ENCODE results near the gene MED16.

MED16 gene

GRCh38 chr19:887599-887998, 5.4 kb downstream of the MED16 start:
- 91% methylated on average over 10 of the region's 10 CpGs for WGBS
- no peak overlapping the region for H2BK15ac ChIP-seq (ENCODE audit: low read depth, poor library complexity, severe bottlenecking)
- H3K18ac ChIP-seq (ENCODE audit: low read depth in 1 of 2, low read length in 2 of 2): no peak overlapping the region
- no peak for DNase-seq
- H2BK5ac ChIP-seq (ENCODE audit: low read depth, low read length, poor library complexity, severe bottlenecking): no peak overlapping the region
- H3K4me1 ChIP-seq (ENCODE audit: control insufficient read depth, insufficient read depth, low read depth, low read length): peaks cover 20% of the 10 kb centered on the region
- peaks cover 56 to 79% of the 10 kb centered on the region in 2 experiments for H3K36me3 ChIP-seq (ENCODE audit: control insufficient read depth in 1 of 2, insufficient read depth in 2 of 2, low read depth in 1 of 2, low read length in 2 of 2)
- no peaks in the 10 kb centered on the region for H3K9me3 ChIP-seq (ENCODE audit: control insufficient read depth, low read length)
- no peak overlapping the region for H3K27ac ChIP-seq (ENCODE audit: low read length, poor library complexity, severe bottlenecking)
- H3K14ac ChIP-seq (ENCODE audit: low read length in 2 of 2): no peak overlapping the region
- H2BK12ac ChIP-seq (ENCODE audit: low read length in 2 of 2): no peak overlapping the region
- no peak overlapping the region for H2AFZ ChIP-seq (ENCODE audit: low read depth, low read length)
- H3K4me3 ChIP-seq (ENCODE audit: insufficient read depth in 1 of 2, low read depth in 1 of 2, low read length in 2 of 2): no peak overlapping the region
- H3K4ac ChIP-seq (ENCODE audit: low read depth in 1 of 2, low read length in 2 of 2): no peak overlapping the region
- no peak overlapping the region for H2BK120ac ChIP-seq (ENCODE audit: low read depth, low read length)
- no peak overlapping the region for H3K9ac ChIP-seq (ENCODE audit: low read length)
- H4K91ac ChIP-seq (ENCODE audit: low read length): no peak overlapping the region
- H4K8ac ChIP-seq (ENCODE audit: low read length): no peak overlapping the region
- no peak overlapping the region for H2AK5ac ChIP-seq (ENCODE audit: low read length, severe bottlenecking)
- H3K4me2 ChIP-seq (ENCODE audit: low read length, poor library complexity, severe bottlenecking): no peak overlapping the region
- peaks cover 51% of the 10 kb centered on the region for H3K79me1 ChIP-seq (replicated peaks; ENCODE audit: low read length, poor library complexity, severe bottlenecking)
- no peak overlapping the region for H3K23ac ChIP-seq (ENCODE audit: low read length in 2 of 2)
- no peaks in the 10 kb centered on the region for H3K27me3 ChIP-seq (ENCODE audit: control insufficient read depth in 1 of 2, insufficient read depth in 1 of 2, low read length in 2 of 2)

GRCh38 chr19:887072-887471, 5.9 kb downstream of the MED16 start:
- peaks cover 18% of the 10 kb centered on the region for H3K4me1 ChIP-seq (ENCODE audit: control insufficient read depth, insufficient read depth, low read depth, low read length)
- H4K91ac ChIP-seq (ENCODE audit: low read length): no peak overlapping the region
- no peak overlapping the region for H3K4me3 ChIP-seq (ENCODE audit: insufficient read depth in 1 of 2, low read depth in 1 of 2, low read length in 2 of 2)
- H2AK5ac ChIP-seq (ENCODE audit: low read length, severe bottlenecking): no peak overlapping the region
- no peak overlapping the region for H2BK15ac ChIP-seq (ENCODE audit: low read depth, poor library complexity, severe bottlenecking)
- no peak overlapping the region for H3K23ac ChIP-seq (ENCODE audit: low read length in 2 of 2)
- H3K27ac ChIP-seq (ENCODE audit: low read length, poor library complexity, severe bottlenecking): no peak overlapping the region
- H3K27me3 ChIP-seq (ENCODE audit: control insufficient read depth in 1 of 2, insufficient read depth in 1 of 2, low read length in 2 of 2): no peaks in the 10 kb centered on the region
- peaks cover 54% of the 10 kb centered on the region for H3K79me1 ChIP-seq (replicated peaks; ENCODE audit: low read length, poor library complexity, severe bottlenecking)
- H3K14ac ChIP-seq (ENCODE audit: low read length in 2 of 2): no peak overlapping the region
- H2BK12ac ChIP-seq (ENCODE audit: low read length in 2 of 2): no peak overlapping the region
- H3K4ac ChIP-seq (ENCODE audit: low read depth in 1 of 2, low read length in 2 of 2): no peak overlapping the region
- H2BK5ac ChIP-seq (ENCODE audit: low read depth, low read length, poor library complexity, severe bottlenecking): no peak overlapping the region
- H2BK120ac ChIP-seq (ENCODE audit: low read depth, low read length): no peak overlapping the region
- no peak overlapping the region for H3K4me2 ChIP-seq (ENCODE audit: low read length, poor library complexity, severe bottlenecking)
- H3K18ac ChIP-seq (ENCODE audit: low read depth in 1 of 2, low read length in 2 of 2): no peak overlapping the region
- WGBS: 78% methylated on average over 14 of the region's 16 CpGs
- no peak overlapping the region for H2AFZ ChIP-seq (ENCODE audit: low read depth, low read length)
- peaks cover 61 to 84% of the 10 kb centered on the region in 2 experiments for H3K36me3 ChIP-seq (ENCODE audit: control insufficient read depth in 1 of 2, insufficient read depth in 2 of 2, low read depth in 1 of 2, low read length in 2 of 2)
- H3K9ac ChIP-seq (ENCODE audit: low read length): no peak overlapping the region
- no peaks in the 10 kb centered on the region for H3K9me3 ChIP-seq (ENCODE audit: control insufficient read depth, low read length)
- peak; percentile 76 for DNase-seq
- no peak overlapping the region for H4K8ac ChIP-seq (ENCODE audit: low read length)

GRCh38 chr19:885536-886224, 7.3 kb downstream of the MED16 start:
- no peak overlapping the region for H4K91ac ChIP-seq (ENCODE audit: low read length)
- H2BK15ac ChIP-seq (ENCODE audit: low read depth, poor library complexity, severe bottlenecking): no peak overlapping the region
- H3K36me3 ChIP-seq (ENCODE audit: control insufficient read depth in 1 of 2, insufficient read depth in 2 of 2, low read depth in 1 of 2, low read length in 2 of 2): peaks cover 74 to 91% of the 10 kb centered on the region in 2 experiments
- no peak overlapping the region for H4K8ac ChIP-seq (ENCODE audit: low read length)
- H3K14ac ChIP-seq (ENCODE audit: low read length in 2 of 2): no peak overlapping the region
- H2BK120ac ChIP-seq (ENCODE audit: low read depth, low read length): no peak overlapping the region
- H2AK5ac ChIP-seq (ENCODE audit: low read length, severe bottlenecking): no peak overlapping the region
- no peak overlapping the region for H3K27ac ChIP-seq (ENCODE audit: low read length, poor library complexity, severe bottlenecking)
- peaks cover 56% of the 10 kb centered on the region for H3K79me1 ChIP-seq (replicated peaks; ENCODE audit: low read length, poor library complexity, severe bottlenecking)
- H3K4me1 ChIP-seq (ENCODE audit: control insufficient read depth, insufficient read depth, low read depth, low read length): peaks cover 15% of the 10 kb centered on the region
- no peak overlapping the region for H2BK12ac ChIP-seq (ENCODE audit: low read length in 2 of 2)
- 98% methylated on average over 63 of the region's 64 CpGs for WGBS
- H2AFZ ChIP-seq (ENCODE audit: low read depth, low read length): no peak overlapping the region
- no peak overlapping the region for H3K4me2 ChIP-seq (ENCODE audit: low read length, poor library complexity, severe bottlenecking)
- H3K4me3 ChIP-seq (ENCODE audit: insufficient read depth in 1 of 2, low read depth in 1 of 2, low read length in 2 of 2): no peak overlapping the region
- no peak overlapping the region for H3K9ac ChIP-seq (ENCODE audit: low read length)
- H3K27me3 ChIP-seq (ENCODE audit: control insufficient read depth in 1 of 2, insufficient read depth in 1 of 2, low read length in 2 of 2): no peaks in the 10 kb centered on the region
- no peaks in the 10 kb centered on the region for H3K9me3 ChIP-seq (ENCODE audit: control insufficient read depth, low read length)
- H3K23ac ChIP-seq (ENCODE audit: low read length in 2 of 2): no peak overlapping the region
- H3K18ac ChIP-seq (ENCODE audit: low read depth in 1 of 2, low read length in 2 of 2): no peak overlapping the region
- DNase-seq: no peak
- no peak overlapping the region for H2BK5ac ChIP-seq (ENCODE audit: low read depth, low read length, poor library complexity, severe bottlenecking)
- no peak overlapping the region for H3K4ac ChIP-seq (ENCODE audit: low read depth in 1 of 2, low read length in 2 of 2)

- no peaks in the 10 kb centered on the region for H3K27me3 ChIP-seq (ENCODE audit: control insufficient read depth in 1 of 2, insufficient read depth in 1 of 2, low read length in 2 of 2)
- H2BK15ac ChIP-seq (ENCODE audit: low read depth, poor library complexity, severe bottlenecking): no peak overlapping the region
- no peak overlapping the region for H2BK120ac ChIP-seq (ENCODE audit: low read depth, low read length)
- H3K4me2 ChIP-seq (ENCODE audit: low read length, poor library complexity, severe bottlenecking): no peak overlapping the region
- no peak overlapping the region for H3K23ac ChIP-seq (ENCODE audit: low read length in 2 of 2)
- WGBS: 98% methylated on average over 51 of the region's 51 CpGs
- peaks cover 64 to 91% of the 10 kb centered on the region in 2 experiments for H3K36me3 ChIP-seq (ENCODE audit: control insufficient read depth in 1 of 2, insufficient read depth in 2 of 2, low read depth in 1 of 2, low read length in 2 of 2)
- H3K79me1 ChIP-seq (replicated peaks; ENCODE audit: low read length, poor library complexity, severe bottlenecking): peaks cover 51% of the 10 kb centered on the region
- H4K91ac ChIP-seq (ENCODE audit: low read length): no peak overlapping the region
- H3K4me1 ChIP-seq (ENCODE audit: control insufficient read depth, insufficient read depth, low read depth, low read length): peaks cover 15% of the 10 kb centered on the region
- no peak overlapping the region for H3K4me3 ChIP-seq (ENCODE audit: insufficient read depth in 1 of 2, low read depth in 1 of 2, low read length in 2 of 2)
- H4K8ac ChIP-seq (ENCODE audit: low read length): no peak overlapping the region
- H3K4ac ChIP-seq (ENCODE audit: low read depth in 1 of 2, low read length in 2 of 2): no peak overlapping the region
- H3K18ac ChIP-seq (ENCODE audit: low read depth in 1 of 2, low read length in 2 of 2): no peak overlapping the region
- H3K14ac ChIP-seq (ENCODE audit: low read length in 2 of 2): no peak overlapping the region
- no peaks in the 10 kb centered on the region for H3K9me3 ChIP-seq (ENCODE audit: control insufficient read depth, low read length)
- H2BK12ac ChIP-seq (ENCODE audit: low read length in 2 of 2): no peak overlapping the region
- no peak for DNase-seq
- H3K27ac ChIP-seq (ENCODE audit: low read length, poor library complexity, severe bottlenecking): no peak overlapping the region
- no peak overlapping the region for H2AFZ ChIP-seq (ENCODE audit: low read depth, low read length)
- H2BK5ac ChIP-seq (ENCODE audit: low read depth, low read length, poor library complexity, severe bottlenecking): no peak overlapping the region
- H2AK5ac ChIP-seq (ENCODE audit: low read length, severe bottlenecking): no peak overlapping the region
- H3K9ac ChIP-seq (ENCODE audit: low read length): no peak overlapping the region
Observed at GRCh38 chr19:884420-885211, 8.4 kb downstream of the MED16 start.

All from mesenchymal stem cell (in vitro differentiated cells and primary cell).